GM19193 (cell line): ENCODE measurements around the gene MIOX.

Source experiments
- POLR2A ChIP-seq: IDR thresholded peaks from 4 replicates; pipeline ENCODE4 v1.6.1; 2011; ENCODE audit not compliant: insufficient read depth, insufficient read length; ENCODE audit errors: extremely low read depth

The MIOX gene

DNA sequence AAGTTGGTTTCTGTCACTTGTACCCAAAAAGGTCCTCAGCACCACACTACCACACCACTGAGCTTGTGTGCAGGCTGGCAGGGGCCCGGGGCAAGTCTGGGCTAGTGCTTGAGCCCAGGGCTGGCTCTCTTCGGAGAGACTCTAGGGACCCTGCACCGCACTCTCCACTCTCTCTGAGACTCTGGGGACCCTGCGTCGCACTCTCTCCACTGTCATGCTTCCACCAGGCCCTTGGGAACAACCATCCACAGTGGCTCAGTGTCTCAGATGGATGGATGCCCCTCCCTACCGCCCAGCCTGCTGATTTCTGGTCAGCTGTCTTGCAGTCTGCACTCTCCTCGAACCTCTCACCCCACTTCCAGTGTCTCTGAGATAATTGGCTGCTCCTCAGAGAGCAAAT lies 9.8 kb upstream of the MIOX start:
- no peak for TF ChIP-seq POLR2A

DNA sequence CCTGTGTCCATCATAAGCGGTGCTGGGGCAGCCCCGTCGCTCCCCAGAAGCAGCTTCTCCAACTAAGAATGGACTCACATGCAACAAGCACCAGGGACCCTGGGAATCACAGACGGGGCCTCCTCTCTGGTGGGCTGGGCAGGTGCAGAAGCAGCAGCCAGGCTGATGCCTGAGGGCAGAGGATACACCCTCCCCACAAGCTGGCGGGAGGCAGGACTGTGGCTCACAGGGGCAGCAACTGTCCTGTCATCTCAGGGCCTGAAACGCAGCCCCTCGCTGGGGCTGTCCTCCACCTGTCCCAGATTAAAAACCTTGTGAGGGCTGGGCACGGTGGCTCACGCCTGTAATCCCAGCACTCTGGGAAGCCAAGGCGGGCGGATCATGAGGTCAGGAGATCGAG lies 8.7 kb upstream of the MIOX start:
- TF ChIP-seq POLR2A, result no peak

DNA sequence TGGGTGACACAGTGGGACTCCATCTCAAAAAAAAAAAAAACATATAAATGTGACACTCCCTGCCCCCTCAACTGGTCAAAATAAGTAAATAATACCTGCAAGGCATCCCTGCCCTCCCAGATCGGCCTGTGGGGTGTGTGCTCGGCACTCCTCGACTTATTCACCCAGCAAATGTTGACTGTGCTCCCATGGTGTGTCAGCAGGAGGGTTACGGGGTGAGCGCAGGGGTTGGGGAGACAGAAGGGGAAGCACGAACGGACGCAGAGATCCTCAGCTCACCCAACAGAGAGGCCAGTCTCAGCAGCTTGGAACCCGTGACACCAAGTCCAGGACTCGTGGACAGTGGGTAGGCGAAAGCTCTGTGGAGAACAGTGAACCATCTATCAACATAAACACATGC lies 6.9 kb upstream of the MIOX start:
- TF ChIP-seq POLR2A, result no peak

DNA sequence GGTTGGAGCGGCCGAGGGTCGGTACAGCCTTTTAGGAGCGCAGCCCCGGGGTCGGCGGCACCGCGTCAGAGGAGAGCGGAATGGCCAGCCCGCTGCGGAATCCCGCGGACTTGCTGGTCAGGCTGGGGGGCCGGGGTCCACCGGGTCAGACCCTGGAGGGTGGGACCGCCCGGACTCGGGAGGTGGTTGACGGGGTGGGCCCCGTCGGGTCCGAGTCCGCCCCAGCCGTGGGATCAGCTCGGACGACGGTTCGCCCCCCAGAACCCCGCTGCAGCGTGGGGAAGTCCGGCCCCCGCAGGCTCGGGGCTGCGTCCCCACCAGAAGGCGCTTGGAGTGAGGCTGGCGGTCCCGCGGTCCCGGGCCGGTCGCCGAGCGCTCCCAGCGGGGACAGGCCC lies 5.6 kb upstream of the MIOX start:
- TF ChIP-seq POLR2A, result no peak

DNA sequence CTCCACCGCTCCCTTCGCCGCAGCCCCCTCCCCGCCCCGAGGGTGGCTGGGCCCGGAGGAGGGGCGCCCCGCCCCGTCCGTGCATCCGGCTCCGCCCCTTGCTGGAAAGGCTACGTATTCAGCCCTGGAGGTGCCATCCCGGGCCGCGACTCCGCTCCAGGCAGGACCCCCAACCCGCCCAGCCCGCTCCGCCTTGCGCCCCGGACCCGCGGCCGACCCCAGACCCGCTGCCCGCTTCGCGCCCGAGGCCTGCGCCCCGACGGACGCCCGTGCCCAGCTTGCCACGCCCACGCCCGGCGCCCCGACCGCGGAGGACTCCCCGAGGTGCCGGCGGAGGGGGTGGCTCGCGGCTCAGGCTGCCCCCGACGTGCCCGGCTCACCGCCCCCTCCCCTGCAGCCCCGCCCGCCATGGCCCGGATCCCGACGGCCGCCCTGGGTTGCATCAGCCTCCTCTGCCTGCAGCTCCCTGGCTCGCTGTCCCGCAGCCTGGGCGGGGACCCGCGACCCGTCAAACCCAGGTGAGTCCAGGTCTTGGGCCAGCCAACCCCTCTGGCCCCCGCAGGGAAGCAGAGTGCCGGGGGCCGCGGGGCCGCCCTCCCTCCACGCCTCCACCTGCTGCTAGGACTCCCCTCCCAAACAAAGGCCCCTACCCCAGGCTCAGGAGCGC lies 5.1 kb upstream of the MIOX start, which contains the start of gene ADM2:
Gene ADM2, plus strand, starts transcription at position 104 of the 667 bp plus-strand sequence. Its CDS starts 305 bp downstream, at position 409.
- TF ChIP-seq POLR2A, result no peak

DNA sequence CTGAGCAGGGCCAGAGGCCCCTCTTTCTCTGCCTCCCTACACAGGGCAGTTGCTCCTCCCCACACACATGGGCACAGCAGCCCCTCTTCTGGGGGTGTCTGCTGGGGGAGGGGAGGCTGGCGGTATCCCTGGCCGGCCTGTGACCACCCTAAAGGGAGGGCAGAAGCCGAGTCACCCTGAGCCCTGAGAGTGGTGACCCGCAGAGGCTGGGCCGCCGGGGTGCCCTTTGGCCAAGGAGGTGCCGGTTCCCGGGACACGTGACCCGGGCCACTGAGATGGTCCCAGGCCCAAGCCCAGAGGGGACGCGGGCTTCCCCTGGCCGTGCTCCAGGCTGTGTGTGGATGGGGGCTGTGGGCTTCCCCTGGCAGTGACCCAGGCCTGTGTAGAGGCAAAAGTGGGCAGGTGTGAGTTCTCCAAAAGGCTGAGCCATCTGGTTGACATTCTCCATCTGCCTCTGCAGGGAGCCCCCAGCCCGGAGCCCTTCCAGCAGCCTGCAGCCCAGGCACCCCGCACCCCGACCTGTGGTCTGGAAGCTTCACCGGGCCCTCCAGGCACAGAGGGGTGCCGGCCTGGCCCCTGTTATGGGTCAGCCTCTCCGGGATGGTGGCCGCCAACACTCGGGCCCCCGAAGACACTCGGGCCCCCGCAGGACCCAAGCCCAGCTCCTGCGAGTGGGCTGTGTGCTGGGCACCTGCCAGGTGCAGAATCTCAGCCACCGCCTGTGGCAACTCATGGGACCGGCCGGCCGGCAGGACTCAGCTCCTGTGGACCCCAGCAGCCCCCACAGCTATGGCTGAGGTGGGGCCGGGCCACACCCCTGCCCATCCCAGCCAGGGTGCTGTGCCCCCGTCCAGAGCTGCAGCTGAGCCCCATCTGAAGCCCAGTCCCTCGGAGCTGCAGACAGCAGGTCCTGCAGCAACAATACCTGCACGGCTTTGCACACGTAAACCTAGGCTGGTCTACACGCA lies 4.3 kb upstream of the MIOX start:
- TF ChIP-seq POLR2A, result no peak

DNA sequence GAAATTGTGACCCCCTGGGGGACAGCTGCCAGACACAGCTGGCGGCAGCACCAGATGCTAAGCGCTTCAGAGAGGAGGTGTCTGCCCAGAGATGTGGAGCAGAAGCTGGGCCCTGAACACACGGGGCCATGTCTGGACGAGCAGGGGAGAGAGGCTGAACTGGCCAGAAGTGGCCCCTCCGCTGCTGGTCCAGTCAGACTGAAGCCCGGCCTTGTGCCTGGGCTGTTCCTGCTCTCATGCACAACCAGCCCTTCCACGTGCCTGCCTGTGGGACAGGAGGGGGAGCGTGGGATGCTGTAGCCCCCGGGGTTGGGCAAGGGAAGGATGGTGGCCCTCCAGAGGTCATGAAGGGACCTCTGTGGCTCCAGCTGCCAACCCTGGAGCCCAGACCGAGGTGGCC lies 3.6 kb upstream of the MIOX start:
- no peak for TF ChIP-seq POLR2A

DNA sequence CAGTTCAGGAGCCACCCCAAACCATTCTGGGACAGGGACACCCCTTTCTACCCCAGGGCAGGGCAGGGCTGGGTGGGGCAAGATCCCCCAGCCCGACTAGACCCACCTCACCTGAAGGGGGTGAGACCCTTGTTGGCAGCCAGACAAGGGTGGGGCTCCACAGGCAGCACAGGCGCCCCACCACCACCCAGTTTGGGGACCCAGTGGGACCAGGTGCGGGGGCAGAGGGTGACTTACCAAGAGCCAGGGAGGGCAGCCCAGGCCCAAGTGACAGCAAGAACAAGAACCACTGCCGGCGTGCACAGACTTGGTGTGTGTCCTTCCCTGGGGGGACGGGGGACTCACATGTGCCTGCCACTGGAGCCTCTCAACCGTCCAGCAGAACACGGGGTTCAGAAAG lies 3.1 kb upstream of the MIOX start:
- no peak for TF ChIP-seq POLR2A

DNA sequence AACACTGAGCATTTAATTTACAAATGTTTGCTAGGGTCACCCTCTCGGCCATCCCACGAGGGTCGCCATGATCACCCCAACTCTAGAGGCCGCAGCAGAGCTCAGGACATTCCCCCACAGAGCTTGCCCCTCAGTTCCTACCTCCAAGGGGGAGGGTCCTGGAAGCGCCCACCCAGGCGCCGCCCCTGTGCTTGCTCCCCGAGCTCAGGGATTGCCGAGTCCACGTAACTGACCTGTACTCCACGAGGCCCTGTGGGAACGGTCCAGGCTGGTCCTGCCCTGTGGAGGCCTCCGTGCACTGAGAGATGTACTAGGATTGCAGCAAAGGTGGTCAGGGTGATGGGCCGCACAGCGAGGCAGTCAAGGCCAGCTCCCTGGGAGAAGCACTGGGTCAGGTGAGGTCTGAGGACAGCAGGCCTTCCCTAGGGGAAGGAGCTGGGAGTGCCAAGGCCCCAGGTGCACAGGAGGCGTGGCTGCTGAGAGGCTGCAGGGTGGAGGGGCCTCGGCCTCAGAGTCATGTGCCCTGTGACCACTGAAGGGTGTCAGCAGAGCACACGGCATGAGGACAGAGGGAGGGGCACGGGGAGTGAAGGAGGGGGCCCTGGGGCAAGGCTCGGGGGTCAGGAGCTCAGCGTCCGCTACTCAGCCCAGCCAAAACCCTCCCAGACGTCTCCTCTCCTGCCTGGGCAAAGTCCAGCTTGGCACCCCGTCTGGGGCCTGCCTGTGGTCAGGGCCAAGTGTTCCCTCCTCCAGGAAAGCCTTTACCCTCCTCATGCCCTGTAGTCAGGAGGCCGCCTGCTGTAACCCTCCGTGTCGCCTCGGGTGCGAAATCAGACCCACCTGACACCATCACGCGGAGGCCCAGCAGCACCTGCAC lies 2.4 kb upstream of the MIOX start:
- TF ChIP-seq POLR2A, result no peak

DNA sequence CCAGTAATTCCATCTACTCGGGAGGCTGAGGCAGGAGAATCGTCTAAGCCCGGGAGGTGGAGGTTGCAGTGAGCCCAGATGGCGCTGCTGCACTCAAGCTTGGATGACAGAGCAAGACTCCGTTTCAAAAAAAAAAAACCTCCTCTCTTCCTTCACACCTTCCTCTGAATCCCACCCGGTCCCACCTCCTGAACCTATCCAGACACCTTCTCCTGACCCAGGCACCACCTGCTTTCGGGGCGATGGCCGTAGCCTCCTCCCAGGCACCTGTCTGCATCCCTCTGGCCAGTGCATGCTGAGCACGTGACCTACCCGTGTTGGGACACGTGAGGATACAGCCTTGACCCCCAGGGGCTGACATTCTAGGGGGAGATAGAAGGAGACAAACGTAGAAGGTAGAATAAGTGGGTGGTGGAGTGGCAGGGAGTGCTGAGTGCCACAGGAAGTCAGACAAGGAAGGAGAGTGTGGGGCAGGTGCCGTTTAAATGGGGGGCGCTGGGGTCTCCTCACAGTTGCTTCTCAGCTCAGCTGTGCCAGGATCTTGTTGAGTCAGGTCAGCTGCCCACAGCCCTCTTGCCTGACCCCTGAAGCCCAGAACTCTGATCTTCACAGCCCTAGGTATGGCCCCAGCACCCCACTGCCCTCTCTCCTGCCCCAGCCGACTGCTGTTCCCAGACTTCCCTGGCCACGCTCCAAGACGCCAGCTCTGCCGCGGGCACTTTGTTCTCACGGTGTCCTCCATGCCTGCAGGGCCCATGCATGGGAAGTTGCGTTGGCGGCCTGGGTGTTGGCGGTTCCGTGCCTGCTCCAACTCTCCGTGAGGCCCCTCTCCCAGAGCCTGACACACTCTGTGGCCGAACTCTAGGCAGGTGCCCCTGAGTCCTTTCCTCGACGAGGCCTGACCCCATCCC lies 1.2 kb upstream of the MIOX start:
- TF ChIP-seq POLR2A, result no peak

DNA sequence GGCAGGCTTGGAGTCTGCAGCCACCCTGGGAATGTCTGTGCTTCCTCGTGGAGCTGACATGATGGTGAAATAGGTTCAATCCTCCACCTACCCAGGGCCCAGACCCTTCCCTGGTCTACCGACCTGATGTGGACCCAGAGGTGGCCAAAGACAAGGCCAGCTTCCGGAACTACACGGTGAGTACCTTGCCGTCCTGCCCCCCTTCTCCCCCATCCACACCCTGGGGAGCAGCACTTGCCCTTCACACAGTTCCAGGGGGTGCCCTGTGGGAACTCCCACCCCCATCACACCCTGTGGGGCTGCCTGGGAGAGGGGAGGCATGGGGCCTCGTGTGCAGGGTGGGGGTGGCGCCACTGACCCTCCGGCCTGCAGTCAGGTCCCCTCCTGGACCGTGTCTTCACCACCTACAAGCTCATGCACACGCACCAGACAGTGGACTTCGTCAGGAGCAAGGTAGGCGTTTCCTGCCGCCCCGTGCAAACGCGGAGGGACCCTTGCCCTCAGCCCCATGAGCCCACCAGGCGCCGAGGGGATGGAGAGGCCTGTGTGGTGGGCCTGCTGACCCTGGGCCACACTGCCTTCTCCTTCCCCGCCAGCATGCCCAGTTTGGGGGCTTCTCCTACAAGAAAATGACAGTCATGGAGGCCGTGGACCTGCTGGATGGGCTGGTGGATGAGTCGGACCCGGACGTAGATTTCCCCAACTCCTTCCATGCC lies 789 bp downstream of the MIOX start:
- TF ChIP-seq POLR2A, result no peak

DNA sequence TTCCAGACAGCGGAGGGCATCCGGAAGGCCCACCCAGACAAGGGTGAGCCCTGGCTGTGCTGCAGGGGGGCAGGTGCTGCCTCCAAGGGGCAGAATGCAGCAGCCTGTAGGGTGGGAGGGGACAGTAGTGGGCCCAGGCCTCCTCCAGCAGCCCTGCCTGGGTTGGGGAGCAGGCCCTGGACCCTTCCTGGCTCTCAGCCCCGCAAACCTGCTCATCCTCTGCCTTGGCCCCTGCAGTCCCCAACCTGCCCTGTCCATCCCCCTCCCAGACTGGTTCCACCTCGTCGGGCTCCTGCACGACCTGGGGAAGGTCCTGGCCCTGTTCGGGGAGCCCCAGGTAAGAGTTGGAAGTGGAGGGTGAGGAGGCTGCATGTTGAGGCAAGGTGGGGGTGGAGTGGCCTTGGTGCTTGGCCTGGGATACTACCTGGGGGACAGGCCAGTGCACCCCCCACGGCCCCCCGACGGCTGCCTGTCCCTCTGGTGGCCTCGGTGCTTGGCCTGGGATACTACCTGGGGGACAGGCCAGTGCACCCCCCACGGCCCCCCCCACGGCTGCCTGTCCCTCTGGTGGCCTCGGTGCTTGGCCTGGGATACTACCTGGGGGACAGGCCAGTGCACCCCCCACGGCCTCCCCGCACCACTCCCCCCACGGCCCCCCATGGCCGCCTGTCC lies 1.5 kb downstream of the MIOX start:
- TF ChIP-seq POLR2A, result no peak

DNA sequence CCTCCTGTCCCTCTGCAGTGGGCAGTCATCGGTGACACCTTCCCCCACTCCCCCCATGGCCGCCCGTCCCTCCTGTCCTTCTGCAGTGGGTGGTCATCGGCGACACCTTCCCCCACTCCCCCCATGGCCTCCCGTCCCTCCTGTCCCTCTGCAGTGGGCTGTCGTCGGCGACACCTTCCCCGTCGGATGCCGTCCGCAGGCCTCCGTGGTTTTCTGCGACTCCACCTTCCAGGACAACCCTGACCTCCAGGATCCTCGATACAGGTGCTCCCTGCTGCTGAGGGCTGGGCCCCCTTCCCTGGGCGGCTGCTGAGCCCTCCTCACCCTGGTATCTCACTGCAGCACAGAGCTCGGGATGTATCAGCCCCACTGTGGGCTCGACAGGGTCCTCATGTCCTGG lies 2.2 kb downstream of the MIOX start:
- TF ChIP-seq POLR2A, result no peak
